WERI-Rb-1 (cell line): ENCODE measurements around the gene CRISP2.
"Not testable (repeated sequence)": the region's sequence is repeated elsewhere in the genome, so short reads cannot be mapped to it uniquely, and the experiment has no call there.

Source experiments
- DNase-seq: peaks from one replicate; pipeline ENCODE4 v3.0.0-alpha.2; 2020
- H3K27ac ChIP-seq: fragments of 250-450 bp; sonication (Bioruptor Pico); 2 replicates; pipeline ENCODE4 v1.5.1; 2020; ENCODE audit warnings: mild to moderate bottlenecking, moderate library complexity
- H3K27me3 ChIP-seq: fragments of 250-450 bp; sonication (Bioruptor Pico); 2 replicates; pipeline ENCODE4 v1.5.1; 2021; ENCODE audit warnings: mild to moderate bottlenecking, low read depth, moderate library complexity; ENCODE audit not compliant: insufficient read depth, severe bottlenecking
- H3K36me3 ChIP-seq: fragments of 250-450 bp; sonication (Bioruptor Pico); 2 replicates; pipeline ENCODE4 v1.5.1; 2020; ENCODE audit warnings: mild to moderate bottlenecking, moderate library complexity
- H3K4me3 ChIP-seq: 2 replicates; pipeline ENCODE4 v1.5.1; 2011; ENCODE audit warnings: low read depth, mild to moderate bottlenecking, control low read depth, low read length
- H3K9me3 ChIP-seq: fragments of 250-450 bp; sonication (Bioruptor Pico); 2 replicates; pipeline ENCODE4 v1.5.1; 2021; ENCODE audit warnings: mild to moderate bottlenecking, moderate library complexity; ENCODE audit not compliant: severe bottlenecking
- CTCF ChIP-seq: IDR thresholded peaks from 2 replicates; pipeline ENCODE4 v1.5.1; 2011; ENCODE audit warnings: low read depth, mild to moderate bottlenecking, control low read depth, inconsistent platforms, low read length

CRISP2 gene

GRCh38 chr6:49666930-49667757 lies 46.2 kb downstream of the CRISP2 start:
- DNase-seq: no peak
- H3K36me3 ChIP-seq: no peaks in the 10 kb centered on the region
- H3K9me3 ChIP-seq: no peaks in the 10 kb centered on the region
- no peaks in the 10 kb centered on the region for H3K27me3 ChIP-seq
- TF ChIP-seq CTCF: no peak
- H3K4me3 ChIP-seq: no peak overlapping the region
- H3K27ac ChIP-seq: no peak overlapping the region

DNA sequence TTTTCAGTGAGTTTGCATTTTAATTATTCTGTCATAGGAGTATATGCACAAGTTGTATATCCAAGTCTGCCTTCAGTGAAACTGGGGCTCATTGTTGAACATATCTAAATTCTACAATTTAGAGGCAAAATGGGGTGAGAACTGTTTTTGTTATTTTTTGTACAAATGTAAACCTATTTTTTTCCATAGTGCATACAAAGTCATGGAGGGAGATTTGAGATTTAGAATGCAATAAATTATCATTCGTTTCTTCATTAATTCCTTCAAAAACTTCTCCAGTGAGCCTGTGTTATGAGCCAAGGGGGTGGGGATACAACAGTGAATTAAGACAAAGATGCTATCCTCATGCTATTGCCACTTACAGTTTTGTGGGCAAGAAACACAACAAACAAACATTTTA lies 46.9 kb downstream of the CRISP2 start:
- no peak for TF ChIP-seq CTCF
- no peaks in the 10 kb centered on the region for H3K27me3 ChIP-seq
- H3K27ac ChIP-seq: no peak overlapping the region

DNA sequence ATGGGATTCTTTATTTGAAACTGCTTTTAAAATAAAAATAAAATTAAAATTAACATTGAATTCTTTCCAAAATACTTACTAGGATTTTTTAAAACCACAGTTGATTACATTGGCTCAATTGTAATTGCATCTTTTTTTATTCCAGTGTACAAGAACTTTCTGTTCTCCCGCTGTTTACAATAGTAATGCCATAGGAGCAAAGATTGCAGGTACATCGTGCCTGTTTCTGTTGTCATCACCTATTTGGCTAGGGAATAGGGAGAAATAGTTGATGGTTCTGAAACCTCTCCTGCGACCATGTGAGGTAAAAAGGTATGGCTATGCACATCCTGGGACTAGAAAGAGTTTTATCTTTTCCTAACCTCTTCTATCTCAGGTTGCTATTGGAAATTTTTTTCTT lies 48.5 kb downstream of the CRISP2 start:
- Histone ChIP-seq H3K36me3 (no peaks in the 10 kb centered on the region), H3K9me3 (no peaks in the 10 kb centered on the region), H3K4me3 (no peak overlapping the region), H3K27ac (no peak overlapping the region), H3K27me3 (no peaks in the 10 kb centered on the region)
- no peak for DNase-seq
- no peak for TF ChIP-seq CTCF

More for the DNA sequence above, 46.9 kb downstream of the CRISP2 start:
- no peaks in the 10 kb centered on the region for H3K9me3 ChIP-seq
- no peaks in the 10 kb centered on the region for H3K36me3 ChIP-seq
- DNase-seq: no peak
- H3K4me3 ChIP-seq: no peak overlapping the region

DNA sequence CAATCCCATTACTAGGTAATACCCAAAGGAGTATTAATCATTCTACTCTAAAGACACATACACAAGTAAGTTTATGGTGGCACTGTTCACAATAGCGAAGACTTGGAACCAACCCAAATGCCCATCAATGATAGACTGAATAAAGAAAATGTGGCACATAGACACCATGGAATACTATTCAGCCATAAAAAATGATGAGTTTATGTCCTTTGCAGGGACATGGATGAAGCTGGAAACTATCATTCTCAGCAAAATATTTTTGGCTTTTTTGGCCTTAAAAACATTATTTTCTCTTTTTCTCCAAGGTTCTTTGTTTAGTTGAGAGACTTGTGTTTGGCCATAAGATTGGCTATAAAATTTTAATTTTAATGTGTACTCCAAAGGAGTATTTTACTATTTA lies 49.3 kb downstream of the CRISP2 start:
- not testable (repeated sequence) for H3K9me3 ChIP-seq, H3K36me3 ChIP-seq, H3K27ac ChIP-seq, H3K4me3 ChIP-seq, DNase-seq, H3K27me3 ChIP-seq

GRCh38 chr6:49662892-49663261 lies 50.5 kb downstream of the CRISP2 start:
- Histone ChIP-seq H3K9me3 (no peaks in the 10 kb centered on the region), H3K36me3 (no peaks in the 10 kb centered on the region), H3K4me3 (no peak overlapping the region), H3K27ac (no peak overlapping the region), H3K27me3 (no peaks in the 10 kb centered on the region)
- DNase-seq: no peak
- no peak for TF ChIP-seq CTCF

- TF ChIP-seq CTCF: no peak
- Histone ChIP-seq H3K36me3 (no peaks in the 10 kb centered on the region), H3K27ac (no peak overlapping the region), H3K4me3 (no peak overlapping the region), H3K27me3 (no peaks in the 10 kb centered on the region), H3K9me3 (no peaks in the 10 kb centered on the region)
- no peak for DNase-seq
Observed at GRCh38 chr6:49662231-49662891, 51.0 kb downstream of the CRISP2 start.
